ENCODE measurements around the gene SAMSN1. TPM values are rescaled to one million over a fixed set of nuclear protein-coding genes. Genes with fewer than 3 reads are reported as not detected.

The SAMSN1 gene
- total RNA-seq, 2 experiments from 2014 or later = 66.7 to 71.4 TPM

GRCh38 chr21:14533499-14534428, 12.4 kb downstream of the SAMSN1 start:
- POLR2A ChIA-PET = interaction anchor here (0.6 to 3.8 kb wide), 9 partner anchors 9 to 531 kb away, joined by 3 to 27 read pairs (median 3); partner anchors contain the start of gene NRIP1
- H3K27ac Mint-ChIP-seq = peak overlapping the region; percentile 99
- DNase-seq = no peak
- TF ChIP-seq, protein P1, sequence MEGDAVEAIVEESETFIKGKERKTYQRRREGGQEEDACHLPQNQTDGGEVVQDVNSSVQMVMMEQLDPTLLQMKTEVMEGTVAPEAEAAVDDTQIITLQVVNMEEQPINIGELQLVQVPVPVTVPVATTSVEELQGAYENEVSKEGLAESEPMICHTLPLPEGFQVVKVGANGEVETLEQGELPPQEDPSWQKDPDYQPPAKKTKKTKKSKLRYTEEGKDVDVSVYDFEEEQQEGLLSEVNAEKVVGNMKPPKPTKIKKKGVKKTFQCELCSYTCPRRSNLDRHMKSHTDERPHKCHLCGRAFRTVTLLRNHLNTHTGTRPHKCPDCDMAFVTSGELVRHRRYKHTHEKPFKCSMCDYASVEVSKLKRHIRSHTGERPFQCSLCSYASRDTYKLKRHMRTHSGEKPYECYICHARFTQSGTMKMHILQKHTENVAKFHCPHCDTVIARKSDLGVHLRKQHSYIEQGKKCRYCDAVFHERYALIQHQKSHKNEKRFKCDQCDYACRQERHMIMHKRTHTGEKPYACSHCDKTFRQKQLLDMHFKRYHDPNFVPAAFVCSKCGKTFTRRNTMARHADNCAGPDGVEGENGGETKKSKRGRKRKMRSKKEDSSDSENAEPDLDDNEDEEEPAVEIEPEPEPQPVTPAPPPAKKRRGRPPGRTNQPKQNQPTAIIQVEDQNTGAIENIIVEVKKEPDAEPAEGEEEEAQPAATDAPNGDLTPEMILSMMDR (IDR thresholded peaks at IDR 0.05) = no peak
- CTCF ChIA-PET = interaction anchor here (1.1 to 1.4 kb wide), 3 partner anchors 14 to 204 kb away, joined by 3 to 4 read pairs (median 3); no protein-coding TSS in a partner anchor
- H3K36me3 Mint-ChIP-seq (ENCODE audit: low read depth) = peaks cover 67% of the 10 kb centered on the region
- intact Hi-C loops (cut with micrococcal nuclease) = loop anchor here (1.0 to 5.0 kb wide), 4 partner anchors 14 to 1199 kb away; no protein-coding TSS in a partner anchor
- ATAC-seq = peak; percentile 79
- peaks cover 20% of the 10 kb centered on the region for H3K9me3 Mint-ChIP-seq
- H3K4me1 Mint-ChIP-seq (ENCODE audit: low read depth) = peaks cover 78% of the 10 kb centered on the region
- peak overlapping the region; percentile 72 for H3K4me3 Mint-ChIP-seq
- no peaks in the 10 kb centered on the region for H3K27me3 Mint-ChIP-seq

GRCh38 chr21:14531757-14532316, 14.3 kb downstream of the SAMSN1 start:
- Mint-ChIP-seq H3K27ac (peak overlapping the region; percentile 82), H3K9me3 (peaks cover 13% of the 10 kb centered on the region), H3K4me3 (peak overlapping the region; percentile 33), H3K4me1 (ENCODE audit: low read depth) (peaks cover 76% of the 10 kb centered on the region), H3K36me3 (ENCODE audit: low read depth) (peaks cover 56% of the 10 kb centered on the region), H3K27me3 (no peaks in the 10 kb centered on the region)
- intact Hi-C loops (cut with micrococcal nuclease) = loop anchor here (5.0 kb wide), 3 partner anchors 80 to 1200 kb away; no protein-coding TSS in a partner anchor
- DNase-seq (peak; percentile 50), ATAC-seq (peak; percentile 13)
- TF ChIP-seq, protein P1 (IDR thresholded peaks at IDR 0.05) = no peak
- ChIA-PET POLR2A (interaction anchor here (0.8 to 3.8 kb wide), 2 partner anchors 11 to 14 kb away, joined by 3 to 27 read pairs; no protein-coding TSS in a partner anchor), CTCF (interaction anchor here (1.1 to 1.7 kb wide), 2 partner anchors 10 to 206 kb away, joined by 4 to 5 read pairs; no protein-coding TSS in a partner anchor)

GRCh38 chr21:14530592-14530991, 15.5 kb downstream of the SAMSN1 start:
- Mint-ChIP-seq H3K9me3 (peaks cover 7% of the 10 kb centered on the region), H3K27me3 (no peaks in the 10 kb centered on the region), H3K4me1 (ENCODE audit: low read depth) (peaks cover 71% of the 10 kb centered on the region), H3K4me3 (peak overlapping the region; percentile 44), H3K27ac (peak overlapping the region; percentile 88), H3K36me3 (ENCODE audit: low read depth) (peaks cover 48% of the 10 kb centered on the region)
- intact Hi-C loops (cut with micrococcal nuclease) = loop anchor here (5.0 kb wide), 3 partner anchors 78 to 1202 kb away; no protein-coding TSS in a partner anchor
- no peak for DNase-seq
- CTCF ChIA-PET = no interaction called here
- no peak for ATAC-seq
- POLR2A ChIA-PET = interaction anchor here (1.0 kb wide), 1 partner anchor 15 kb away, joined by 3 read pairs; no protein-coding TSS in a partner anchor
- TF ChIP-seq, protein P1 (IDR thresholded peaks at IDR 0.05) = no peak

- peaks cover 67% of the 10 kb centered on the region for H3K4me1 Mint-ChIP-seq (ENCODE audit: low read depth)
- TF ChIP-seq, protein P1 (IDR thresholded peaks at IDR 0.05) = no peak
- H3K27ac Mint-ChIP-seq = peak overlapping the region; percentile 86
- CTCF ChIA-PET = interaction anchor here (2.0 kb wide), 1 partner anchor 13 kb away, joined by 5 read pairs; no protein-coding TSS in a partner anchor
- H3K36me3 Mint-ChIP-seq (ENCODE audit: low read depth) = peaks cover 34% of the 10 kb centered on the region
- peak overlapping the region; percentile 31 for H3K4me3 Mint-ChIP-seq
- no peaks in the 10 kb centered on the region for H3K27me3 Mint-ChIP-seq
- POLR2A ChIA-PET = interaction anchor here (0.5 to 1.8 kb wide), 5 partner anchors 14 to 131 kb away, joined by 3 to 8 read pairs (median 3); no protein-coding TSS in a partner anchor
- DNase-seq = no peak
- no peak for ATAC-seq
- intact Hi-C loops (cut with micrococcal nuclease) = no loop called here
- H3K9me3 Mint-ChIP-seq = no peaks in the 10 kb centered on the region
Observed at GRCh38 chr21:14528815-14529214, 17.3 kb downstream of the SAMSN1 start.

Measured in activated CD8-positive, alpha-beta T cell treated with anti-CD3 and anti-CD28 coated beads for 36 hours (primary cell).